SK-N-SH treated with all-trans-retinoic acid at 6 μM for 48 hours (cell line): ENCODE measurements around the gene MAP3K20.

Experiments used
- BACH2 ChIP-seq: fragments of 250-450 bp; sonication (Bioruptor Pico); IDR thresholded peaks from 2 replicates; pipeline ENCODE4 v1.9.0; 2021; ENCODE audit warnings: mild to moderate bottlenecking, borderline replicate concordance
- CREB5 ChIP-seq: fragments of 250-450 bp; sonication (Bioruptor Pico); IDR thresholded peaks from 2 replicates; pipeline ENCODE4 v1.5.1; 2020; ENCODE audit warnings: low read depth, mild to moderate bottlenecking, moderate library complexity
- PATZ1 ChIP-seq: fragments of 250-450 bp; sonication (Bioruptor Pico); IDR thresholded peaks from 2 replicates; pipeline ENCODE4 v1.8.0; 2020; ENCODE audit warnings: mild to moderate bottlenecking, moderate library complexity, borderline replicate concordance

GRCh38 chr2:173223871-173224270 is 148.2 kb downstream of the MAP3K20 start:
- no peak for TF ChIP-seq CREB5 (CRISPR knock-in tag)
- no peak for TF ChIP-seq PATZ1 (CRISPR knock-in tag)
- no peak for TF ChIP-seq BACH2
